ACC112 (cell line): Measurements from ENCODE around the gene IKBKE.

Experiments
- H2AFZ ChIP-seq: fragments of 200-600 bp; sonication (generic); one replicate; pipeline ENCODE4 v1.6.0; 2017; ENCODE audit warnings: antibody characterized with exemption, low read length; ENCODE audit not compliant: unreplicated experiment
- H3K27ac ChIP-seq: fragments of 200-600 bp; sonication (generic); 2 replicates; pipeline ENCODE4 v1.5.1; 2014; ENCODE audit warnings: low read depth, mild to moderate bottlenecking, antibody characterized with exemption, low read length, moderate library complexity
- H3K27me3 ChIP-seq: fragments of 200-600 bp; sonication (generic); 2 replicates; pipeline ENCODE4 v1.6.1; 2014; ENCODE audit warnings: mild to moderate bottlenecking, antibody characterized with exemption, low read length, moderate library complexity, mixed read lengths; ENCODE audit not compliant: insufficient read depth
- H3K36me3 ChIP-seq: fragments of 200-600 bp; sonication (generic); 2 replicates; pipeline ENCODE4 v1.6.1; 2016; ENCODE audit warnings: mild to moderate bottlenecking, antibody characterized with exemption, low read length, moderate library complexity, mixed read lengths; ENCODE audit not compliant: insufficient read depth
- H3K4me1 ChIP-seq: fragments of 200-600 bp; sonication (generic); one replicate; pipeline ENCODE4 v1.6.1; 2016; ENCODE audit warnings: low read length, mixed read lengths; ENCODE audit not compliant: insufficient read depth, unreplicated experiment, control insufficient read depth
- H3K4me3 ChIP-seq: fragments of 200-600 bp; sonication (generic); 2 replicates; pipeline ENCODE4 v1.5.1; 2014; ENCODE audit warnings: mild to moderate bottlenecking, low read depth, low read length
- H3K79me2 ChIP-seq: fragments of 200-600 bp; sonication (generic); one replicate; pipeline ENCODE4 v1.6.0; 2016; ENCODE audit warnings: low read length; ENCODE audit not compliant: control insufficient read depth, unreplicated experiment, insufficient read depth

Gene IKBKE

GRCh38 chr1:206544562-206545257 lies 74.4 kb downstream of the IKBKE start:
- no peak overlapping the region for H3K4me3 ChIP-seq
- H3K36me3 ChIP-seq: no peaks in the 10 kb centered on the region
- H3K27ac ChIP-seq: no peak overlapping the region
- H3K27me3 ChIP-seq: peaks cover 7% of the 10 kb centered on the region; the same call in 1 of the 2 replicates
- no peak overlapping the region for H2AFZ ChIP-seq
- H3K79me2 ChIP-seq: no peaks in the 10 kb centered on the region
- H3K4me1 ChIP-seq: no peaks in the 10 kb centered on the region

GRCh38 chr1:206545351-206545750 lies 75.1 kb downstream of the IKBKE start:
- no peak overlapping the region for H2AFZ ChIP-seq
- H3K27me3 ChIP-seq: peaks cover 14% of the 10 kb centered on the region
- no peak overlapping the region for H3K4me3 ChIP-seq
- no peaks in the 10 kb centered on the region for H3K79me2 ChIP-seq
- no peaks in the 10 kb centered on the region for H3K36me3 ChIP-seq
- H3K27ac ChIP-seq: no peak overlapping the region
- no peaks in the 10 kb centered on the region for H3K4me1 ChIP-seq
